ENCODE results near the gene MMP23B.

MMP23B gene

GRCh38 chr1:1678581-1679380 lies 46.8 kb downstream of the MMP23B start:
- no peak for DNase-seq (ENCODE audit: low read depth)
- no peak overlapping the region for H3K4me3 ChIP-seq (ENCODE audit: low read depth, low read length)

GRCh38 chr1:1680031-1680911 lies 48.3 kb downstream of the MMP23B start:
- no peak for DNase-seq (ENCODE audit: low read depth)
- H3K4me3 ChIP-seq (ENCODE audit: low read depth, low read length), result no peak overlapping the region

- DNase-seq (ENCODE audit: low read depth), result no peak
- H3K4me3 ChIP-seq (ENCODE audit: low read depth, low read length), result no peak overlapping the region
Observed at GRCh38 chr1:1680912-1681273, 48.9 kb downstream of the MMP23B start.

- H3K4me3 ChIP-seq (ENCODE audit: low read depth, low read length), result no peak overlapping the region
Observed at GRCh38 chr1:1683104-1683905, 51.3 kb downstream of the MMP23B start.

More at GRCh38 chr1:1683104-1683905, 51.3 kb downstream of the MMP23B start:
- DNase-seq (ENCODE audit: low read depth), result no peak
